ENCODE results near the gene KRT79. TPM values are rescaled to one million over a fixed set of nuclear protein-coding genes. Genes with fewer than 3 reads are reported as not detected.

KRT79 gene
- total RNA-seq, 2 donors from 2014 or later: not detected

DNA sequence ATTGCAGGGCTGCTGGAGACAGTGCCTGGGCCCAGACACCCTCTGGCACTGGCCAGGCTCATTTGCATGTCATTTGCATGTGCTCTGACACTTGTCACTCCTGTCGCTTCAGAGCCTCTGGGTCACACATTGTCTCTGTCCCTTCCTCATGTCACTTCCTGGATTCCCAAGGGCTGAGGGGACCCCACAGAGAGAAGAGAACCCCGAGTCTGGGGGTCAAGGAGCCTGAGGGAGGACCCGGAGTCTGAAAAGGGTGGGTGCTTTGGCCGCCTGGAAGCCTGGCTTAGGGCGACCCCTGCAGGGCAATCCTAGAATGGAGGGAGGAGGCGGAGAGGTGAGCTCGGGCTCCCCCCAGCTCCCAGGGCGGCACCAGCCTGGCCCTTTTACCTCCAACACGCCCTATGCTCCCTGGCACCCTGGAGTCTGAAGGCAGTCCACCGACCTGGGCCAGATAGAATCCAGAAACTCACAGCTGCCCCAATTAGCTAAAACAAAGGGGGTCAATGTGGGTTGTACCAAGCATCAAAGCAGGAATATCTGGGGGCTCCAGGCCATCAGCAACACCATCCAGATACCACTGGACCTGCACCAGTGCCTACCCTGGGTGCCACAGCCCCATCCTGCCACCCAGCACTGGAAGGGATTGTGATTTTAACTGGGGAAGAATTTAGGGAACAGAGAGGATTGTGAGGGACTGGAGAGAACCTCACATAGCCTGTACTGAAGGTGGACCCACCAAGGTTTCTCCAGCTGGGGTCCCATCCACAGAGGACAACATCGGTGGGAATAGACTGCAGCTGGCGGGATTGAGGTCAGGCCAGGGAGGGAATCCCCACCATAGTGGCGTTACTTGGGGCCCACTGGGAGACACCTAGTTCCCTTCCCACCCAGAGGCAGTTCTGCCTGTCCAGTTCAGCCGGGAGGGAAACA, 36.5 kb upstream of the KRT79 start:
- H3K9me3 Mint-ChIP-seq: no peaks in the 10 kb centered on the region
- 52 to 67% methylated on average over 4 to 14 of the region's 14 CpGs for WGBS, 2 experiments (ENCODE audit: insufficient coverage in 1 of 2, insufficient read length in 1 of 2)
- Histone ChIP-seq H3K9ac (ENCODE audit: extremely low read depth, low read length, poor library complexity, severe bottlenecking) (no peak overlapping the region), H3K4me1 (ENCODE audit: control insufficient read depth, insufficient read depth, low read length) (no peaks in the 10 kb centered on the region), H3K9me3 (ENCODE audit: control insufficient read depth, low read length) (no peaks in the 10 kb centered on the region), H3K27me3 (ENCODE audit: control insufficient read depth, insufficient read depth, low read length, poor library complexity, severe bottlenecking) (peaks cover 23% of the 10 kb centered on the region), H3K4me3 (ENCODE audit: low read length) (no peak overlapping the region), H3K36me3 (ENCODE audit: control insufficient read depth, insufficient read depth, low read length) (no peaks in the 10 kb centered on the region), H3K27ac (ENCODE audit: low read depth, low read length) (no peak overlapping the region)
- TF ChIP-seq CTCF (conservative IDR thresholded peaks at IDR 0.05): peak; percentile 98
- no peaks in the 10 kb centered on the region for H3K36me3 Mint-ChIP-seq (ENCODE audit: low read depth)
- DNase-seq: peak; percentile 97
- H3K4me3 Mint-ChIP-seq: no peak overlapping the region
- peaks cover 6% of the 10 kb centered on the region for H3K4me1 Mint-ChIP-seq
- H3K27me3 Mint-ChIP-seq (ENCODE audit: insufficient read depth): peaks cover 40% of the 10 kb centered on the region
- no peak overlapping the region for H3K27ac Mint-ChIP-seq

DNA sequence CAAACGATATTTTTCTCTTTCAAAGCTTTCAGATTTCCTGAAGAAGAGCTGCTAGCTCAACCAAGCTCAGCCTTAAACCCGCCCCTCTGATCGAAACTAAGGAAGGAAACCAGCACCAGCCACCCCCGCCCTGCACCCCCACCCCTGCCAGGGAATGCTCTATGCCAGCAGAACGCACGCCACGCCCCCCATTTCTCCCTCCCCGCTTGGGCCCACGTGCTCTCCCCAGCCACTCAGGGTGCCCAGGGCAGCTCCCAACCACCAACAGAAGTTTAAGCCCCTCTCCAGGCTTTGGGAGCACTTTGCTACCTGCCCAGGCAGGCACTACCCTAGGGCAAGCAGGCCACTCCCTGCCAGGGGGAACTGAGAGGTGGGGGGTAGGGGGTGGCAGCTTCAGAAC, 33.5 kb upstream of the KRT79 start:
- Histone ChIP-seq H3K27me3 (ENCODE audit: control insufficient read depth, insufficient read depth, low read length, poor library complexity, severe bottlenecking) (no peaks in the 10 kb centered on the region), H3K27ac (ENCODE audit: low read depth, low read length) (no peak overlapping the region), H3K36me3 (ENCODE audit: control insufficient read depth, insufficient read depth, low read length) (no peaks in the 10 kb centered on the region), H3K9me3 (ENCODE audit: control insufficient read depth, low read length) (no peaks in the 10 kb centered on the region), H3K9ac (ENCODE audit: extremely low read depth, low read length, poor library complexity, severe bottlenecking) (no peak overlapping the region), H3K4me1 (ENCODE audit: control insufficient read depth, insufficient read depth, low read length) (no peaks in the 10 kb centered on the region), H3K4me3 (ENCODE audit: low read length) (no peak overlapping the region)
- H3K27me3 Mint-ChIP-seq (ENCODE audit: insufficient read depth): peaks cover 18% of the 10 kb centered on the region
- no peak overlapping the region for H3K27ac Mint-ChIP-seq
- peak; percentile 79 for DNase-seq
- WGBS, 2 experiments (ENCODE audit: insufficient coverage in 1 of 2, insufficient read length in 1 of 2): 66 to 94% methylated on average over 2 to 9 of the region's 9 CpGs
- H3K9me3 Mint-ChIP-seq: no peaks in the 10 kb centered on the region
- no peak for TF ChIP-seq CTCF (conservative IDR thresholded peaks at IDR 0.05)
- no peaks in the 10 kb centered on the region for H3K36me3 Mint-ChIP-seq (ENCODE audit: low read depth)
- H3K4me1 Mint-ChIP-seq: no peaks in the 10 kb centered on the region
- no peak overlapping the region for H3K4me3 Mint-ChIP-seq

- Histone ChIP-seq H3K4me3 (ENCODE audit: low read length) (no peak overlapping the region), H3K36me3 (ENCODE audit: control insufficient read depth, insufficient read depth, low read length) (no peaks in the 10 kb centered on the region), H3K27ac (ENCODE audit: low read depth, low read length) (no peak overlapping the region), H3K4me1 (ENCODE audit: control insufficient read depth, insufficient read depth, low read length) (no peaks in the 10 kb centered on the region), H3K9me3 (ENCODE audit: control insufficient read depth, low read length) (no peaks in the 10 kb centered on the region), H3K9ac (ENCODE audit: extremely low read depth, low read length, poor library complexity, severe bottlenecking) (no peak overlapping the region), H3K27me3 (ENCODE audit: control insufficient read depth, insufficient read depth, low read length, poor library complexity, severe bottlenecking) (no peaks in the 10 kb centered on the region)
- no peak for TF ChIP-seq CTCF (conservative IDR thresholded peaks at IDR 0.05)
- Mint-ChIP-seq H3K36me3 (ENCODE audit: low read depth) (no peaks in the 10 kb centered on the region), H3K4me3 (no peak overlapping the region), H3K4me1 (no peaks in the 10 kb centered on the region), H3K9me3 (no peaks in the 10 kb centered on the region), H3K27me3 (ENCODE audit: insufficient read depth) (peaks cover 13% of the 10 kb centered on the region), H3K27ac (no peak overlapping the region)
- no peak for DNase-seq
- 94 to 100% methylated on average over 3 to 4 of the region's 5 CpGs for WGBS, 2 experiments (ENCODE audit: insufficient coverage in 1 of 2, insufficient read length in 1 of 2)
These were observed 33.0 kb upstream of the KRT79 start for GRCh38 chr12:52867152-52867551.

Measured in endodermal cell (in vitro differentiated cells).